Bronchial epithelial cell (primary cell): ENCODE results near the gene SEC23B. TPM values are rescaled to one million over a fixed set of nuclear protein-coding genes. Genes with fewer than 3 reads are reported as not detected.
A peak's percentile ranks its signal among the peaks of the same experiment; 100 is the strongest.

Experiments
- DNase-seq: peaks from one replicate; pipeline ENCODE4 v3.0.0-alpha.2; 2010; ENCODE audit warnings: low read depth
- FAIRE-seq: peaks from 2 replicates; lab custom pipeline; 2011; peaks lifted over from hg19 to GRCh38; lab: Jason Lieb, UNC
- H3K27me3 ChIP-seq: 2 replicates; pipeline ENCODE4 v1.5.1; 2011; ENCODE audit warnings: low read length; ENCODE audit not compliant: control insufficient read depth, insufficient read depth
- H3K36me3 ChIP-seq: 2 replicates; pipeline ENCODE4 v1.5.1; 2011; ENCODE audit warnings: low read length; ENCODE audit not compliant: control insufficient read depth, insufficient read depth
- H3K4me3 ChIP-seq: 2 replicates; pipeline ENCODE4 v1.5.1; 2011; ENCODE audit warnings: mild to moderate bottlenecking, low read depth, low read length, control low read depth
- total RNA-seq: library from RNA; depleted of rRNA; stranded (reverse); fragments of >200 nt; gene quantifications from 2 replicates; pipeline ENCODE4 v1.2.1, GENCODE V29; 2014
- TF ChIP-seq, protein P1 (sequence below): IDR thresholded peaks from 2 replicates; pipeline ENCODE4 v1.5.1; 2011; ENCODE audit warnings: mild to moderate bottlenecking, moderate library complexity, low read length, control low read depth, inconsistent platforms; ENCODE audit not compliant: insufficient read depth, severe bottlenecking

SEC23B gene
- total RNA-seq, 1 donor from 2014 or later = 81.6 TPM

DNA sequence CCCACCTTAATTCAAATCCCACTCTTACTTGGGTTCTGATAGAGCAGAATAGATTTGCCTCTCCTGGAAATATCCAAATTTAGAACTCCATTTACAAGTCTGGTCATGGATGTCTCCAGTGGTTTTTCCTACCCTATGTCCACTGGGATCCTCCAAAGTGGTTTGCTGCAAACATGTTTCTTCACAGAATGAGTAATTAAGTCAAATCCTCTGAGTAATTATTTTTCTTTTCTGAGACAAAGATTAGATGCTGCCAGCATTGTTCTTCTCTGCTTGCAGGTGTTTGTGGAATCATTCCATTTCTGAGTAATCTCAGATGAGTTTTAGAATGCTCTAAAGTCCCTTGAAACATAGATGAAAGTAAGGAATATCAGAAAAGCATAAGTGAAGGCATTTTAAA lies 102.0 kb downstream of the SEC23B start:
- H3K27me3 ChIP-seq = no peaks in the 10 kb centered on the region
- FAIRE-seq (no peak), DNase-seq (peak; percentile 79)
- H3K4me3 ChIP-seq = no peak overlapping the region
- TF ChIP-seq, protein P1, sequence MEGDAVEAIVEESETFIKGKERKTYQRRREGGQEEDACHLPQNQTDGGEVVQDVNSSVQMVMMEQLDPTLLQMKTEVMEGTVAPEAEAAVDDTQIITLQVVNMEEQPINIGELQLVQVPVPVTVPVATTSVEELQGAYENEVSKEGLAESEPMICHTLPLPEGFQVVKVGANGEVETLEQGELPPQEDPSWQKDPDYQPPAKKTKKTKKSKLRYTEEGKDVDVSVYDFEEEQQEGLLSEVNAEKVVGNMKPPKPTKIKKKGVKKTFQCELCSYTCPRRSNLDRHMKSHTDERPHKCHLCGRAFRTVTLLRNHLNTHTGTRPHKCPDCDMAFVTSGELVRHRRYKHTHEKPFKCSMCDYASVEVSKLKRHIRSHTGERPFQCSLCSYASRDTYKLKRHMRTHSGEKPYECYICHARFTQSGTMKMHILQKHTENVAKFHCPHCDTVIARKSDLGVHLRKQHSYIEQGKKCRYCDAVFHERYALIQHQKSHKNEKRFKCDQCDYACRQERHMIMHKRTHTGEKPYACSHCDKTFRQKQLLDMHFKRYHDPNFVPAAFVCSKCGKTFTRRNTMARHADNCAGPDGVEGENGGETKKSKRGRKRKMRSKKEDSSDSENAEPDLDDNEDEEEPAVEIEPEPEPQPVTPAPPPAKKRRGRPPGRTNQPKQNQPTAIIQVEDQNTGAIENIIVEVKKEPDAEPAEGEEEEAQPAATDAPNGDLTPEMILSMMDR = no peak
- peaks cover 1% of the 10 kb centered on the region for H3K36me3 ChIP-seq

Other genes with a start within 250 kb of the SEC23B start
- gene ZNF133, start 219.4 kb upstream of the SEC23B start, total RNA-seq = 30.8 and 33.3 TPM in 2 replicates
- gene DZANK1, start 40.9 kb upstream of the SEC23B start, total RNA-seq = 0.26 and 0.64 TPM in 2 replicates
- gene POLR3F, start 40.5 kb upstream of the SEC23B start, total RNA-seq = 6.3 and 9.1 TPM in 2 replicates
- gene RBBP9, start 10.7 kb upstream of the SEC23B start, total RNA-seq = 12.0 and 18.2 TPM in 2 replicates
- 108 and 186 TPM in 2 replicates for gene SMIM26, start 59.5 kb downstream of the SEC23B start, total RNA-seq
- 197 and 241 TPM in 2 replicates for gene DTD1, start 80.1 kb downstream of the SEC23B start, total RNA-seq